ENCODE results near the gene FCN1. TPM values are rescaled to one million over a fixed set of nuclear protein-coding genes. Genes with fewer than 3 reads are reported as not detected.

FCN1 gene
- total and polyA plus RNA-seq, 9 of the 15 experiments (the other 6 are each of a cell fraction or from before 2014, with no cell fraction given): not detected

GRCh38 chr9:134964271-134965055 lies 46.8 kb upstream of the FCN1 start:
- POLR2A ChIA-PET: no interaction called here

GRCh38 chr9:134963546-134963945 lies 45.8 kb upstream of the FCN1 start:
- intact Hi-C loops (cut with micrococcal nuclease) (no loop called here), in situ Hi-C loops (cut with MboI) (no loop called here)
- no peaks in the 10 kb centered on the region for H3K4me1 ChIP-seq (replicated peaks in 1 of 2; ENCODE audit: control insufficient read depth in 2 of 2, insufficient read depth in 2 of 2, low read length in 2 of 2)
- no peak for FAIRE-seq
- DNase-seq (ENCODE audit: extremely low read depth in 1 of 4, low spot score in 3 of 4): no peak
- H4K20me1 ChIP-seq (replicated peaks; ENCODE audit: control insufficient read depth, insufficient read depth, low read length): peaks cover 4% of the 10 kb centered on the region; the same call in 1 of the 2 replicates
- no TSS peak for BruUV-seq (replicated peaks)
- POLR2A ChIA-PET: no interaction called here
- no peaks in the 10 kb centered on the region for H3K9me3 ChIP-seq (replicated peaks; ENCODE audit: control insufficient read depth, insufficient read depth, low read depth, low read length)
- no peak overlapping the region for H3K4me2 ChIP-seq (ENCODE audit: insufficient read depth, low read length)
- H3K79me2 ChIP-seq (ENCODE audit: control insufficient read depth, insufficient read depth, low read length): no peaks in the 10 kb centered on the region
- 1% methylated on average over 19 of the region's 19 CpGs for WGBS (ENCODE audit: insufficient coverage, low coverage, missing lambda C conversion rate)
- no peaks in the 10 kb centered on the region for H3K9me1 ChIP-seq (ENCODE audit: control insufficient read depth, insufficient read depth, low read length)
- no peaks in the 10 kb centered on the region for H3K36me3 ChIP-seq (ENCODE audit: control insufficient read depth, insufficient read depth, low read length)
- H3K27me3 ChIP-seq (ENCODE audit: control insufficient read depth in 2 of 2, insufficient read depth in 2 of 2, low read length in 2 of 2): peaks cover 0 to 53% of the 10 kb centered on the region in 2 experiments; a peak in 4 of 5 replicates
- no peak for ATAC-seq
- H2AFZ ChIP-seq (ENCODE audit: low read depth, low read length): no peak overlapping the region
- no peak overlapping the region for H3K9ac ChIP-seq (ENCODE audit: insufficient read depth in 1 of 2, low read depth in 2 of 2, low read length in 2 of 2)
- CTCF ChIA-PET (ENCODE audit: low intra/inter-chr PET ratio): no interaction called here
- no peak overlapping the region for H3K4me3 ChIP-seq
- no peak overlapping the region for H3K27ac ChIP-seq (ENCODE audit: extremely low read depth, low read depth, low read length)
- no peak for TF ChIP-seq DPF2 (IDR thresholded peaks at IDR 0.05)
- TF ChIP-seq TAL1 (IDR thresholded peaks at IDR 0.05): no peak
- TF ChIP-seq PTTG1 (tag; IDR thresholded peaks at IDR 0.05; ENCODE audit: low read depth): no peak
- TF ChIP-seq SFPQ (IDR thresholded peaks at IDR 0.05; ENCODE audit: low read depth, low read length): no peak
- no peak for TF ChIP-seq ZNF121 (CRISPR knock-in tag; conservative IDR thresholded peaks at IDR 0.05)
- TF ChIP-seq POLR2H (tag; IDR thresholded peaks at IDR 0.05; ENCODE audit: low read depth): no peak
- no peak for TF ChIP-seq IRF9 (tag; IDR thresholded peaks at IDR 0.05)
- TF ChIP-seq HOMEZ (CRISPR knock-in tag; IDR thresholded peaks at IDR 0.05): no peak
- no peak for TF ChIP-seq NFIC (IDR thresholded peaks at IDR 0.05)

More at GRCh38 chr9:134964271-134965055, 46.8 kb upstream of the FCN1 start:
- Histone ChIP-seq H3K79me2 (ENCODE audit: control insufficient read depth, insufficient read depth, low read length) (no peaks in the 10 kb centered on the region), H3K4me2 (ENCODE audit: insufficient read depth, low read length) (no peak overlapping the region), H3K27me3 (ENCODE audit: control insufficient read depth in 2 of 2, insufficient read depth in 2 of 2, low read length in 2 of 2) (peaks cover 0 to 61% of the 10 kb centered on the region in 2 experiments; a peak in 4 of 5 replicates), H3K4me3 (no peak overlapping the region), H3K27ac (ENCODE audit: extremely low read depth, low read depth, low read length) (no peak overlapping the region), H4K20me1 (replicated peaks; ENCODE audit: control insufficient read depth, insufficient read depth, low read length) (peaks cover 4% of the 10 kb centered on the region; the same call in 1 of the 2 replicates), H3K9ac (ENCODE audit: insufficient read depth in 1 of 2, low read depth in 2 of 2, low read length in 2 of 2) (no peak overlapping the region), H3K4me1 (replicated peaks in 1 of 2; ENCODE audit: control insufficient read depth in 2 of 2, insufficient read depth in 2 of 2, low read length in 2 of 2) (no peaks in the 10 kb centered on the region), H2AFZ (ENCODE audit: low read depth, low read length) (no peak overlapping the region), H3K9me1 (ENCODE audit: control insufficient read depth, insufficient read depth, low read length) (no peaks in the 10 kb centered on the region), H3K9me3 (replicated peaks; ENCODE audit: control insufficient read depth, insufficient read depth, low read depth, low read length) (no peaks in the 10 kb centered on the region), H3K36me3 (ENCODE audit: control insufficient read depth, insufficient read depth, low read length) (no peaks in the 10 kb centered on the region)
- TF ChIP-seq SMC3 (conservative IDR thresholded peaks at IDR 0.05; ENCODE audit: insufficient read depth, low read depth, low read length) (no peak), SUPT5H (IDR thresholded peaks at IDR 0.05) (no peak), BHLHE40 (IDR thresholded peaks at IDR 0.05; ENCODE audit: low read length) (no peak), FOSL1 (tag; conservative IDR thresholded peaks at IDR 0.05) (no peak), SIRT6 (IDR thresholded peaks at IDR 0.05; ENCODE audit: low read depth, low read length) (no peak), ARHGAP35 (IDR thresholded peaks at IDR 0.05; ENCODE audit: partially characterized antibody) (no peak)
- in situ Hi-C loops (cut with MboI): no loop called here
- FAIRE-seq (no peak), DNase-seq (ENCODE audit: extremely low read depth in 1 of 4, low spot score in 3 of 4) (no peak), ATAC-seq (no peak)
- intact Hi-C loops (cut with micrococcal nuclease): no loop called here
- no TSS peak for BruUV-seq (replicated peaks)
- CTCF ChIA-PET (ENCODE audit: low intra/inter-chr PET ratio): no interaction called here
- WGBS (ENCODE audit: insufficient coverage, low coverage, missing lambda C conversion rate): 0% methylated on average over 12 of the region's 13 CpGs
